ENCODE data around the gene PGBD4. TPM values are rescaled to one million over a fixed set of nuclear protein-coding genes. Genes with fewer than 3 reads are reported as not detected.

The PGBD4 gene
- total RNA-seq, 1 experiment from 2014 or later, result 2.3 TPM

GRCh38 chr15:34122771-34123183 lies 20.9 kb downstream of the PGBD4 start:
- CTCF ChIA-PET, result no interaction called here
- BruUV-seq (replicated peaks), result no TSS peak
- H3K27ac ChIP-seq (ENCODE audit: low read length), result no peak overlapping the region

GRCh38 chr15:34124651-34125050 lies 22.8 kb downstream of the PGBD4 start:
- H3K27ac ChIP-seq (ENCODE audit: low read length), result no peak overlapping the region
- TF ChIP-seq CTCF (IDR thresholded peaks at IDR 0.05), result no peak
- no peak for TF ChIP-seq SIN3A (IDR thresholded peaks at IDR 0.05; ENCODE audit: borderline replicate concordance, insufficient read depth, low read depth, low read length)
- no peak for TF ChIP-seq POLR2AphosphoS5 (IDR thresholded peaks at IDR 0.05; ENCODE audit: low read depth, low read length)
- TF ChIP-seq REST (IDR thresholded peaks at IDR 0.05; ENCODE audit: insufficient read depth in 1 of 2, low read depth in 2 of 2, low read length in 1 of 2), result no peak
- no peak for TF ChIP-seq TCF7L2 (IDR thresholded peaks at IDR 0.05; ENCODE audit: low read depth, low read length)
- no peaks in the 10 kb centered on the region for H3K4me1 ChIP-seq (ENCODE audit: control insufficient read depth, insufficient read depth, low read length)
- H3K9me3 ChIP-seq (ENCODE audit: control insufficient read depth, insufficient read depth, low read depth, low read length), result no peaks in the 10 kb centered on the region
- POLR2A ChIA-PET, result no interaction called here
- H3K27me3 ChIP-seq (ENCODE audit: control insufficient read depth, insufficient read depth, low read length), result no peaks in the 10 kb centered on the region
- no peak for DNase-seq (ENCODE audit: low read depth, low spot score)
- in situ Hi-C loops (cut with HindIII; ENCODE audit: low pct_unique_long_range_greater_than_20kb, low sequenced_read_pairs), result no loop called here
- no peak overlapping the region for H3K4me3 ChIP-seq (ENCODE audit: low read depth in 2 of 2, low read length in 2 of 2)
- ATAC-seq, result no peak
- BruUV-seq (replicated peaks), result no TSS peak
- CTCF ChIA-PET, result no interaction called here
- no peaks in the 10 kb centered on the region for H3K36me3 ChIP-seq (ENCODE audit: control insufficient read depth, insufficient read depth, low read length)
- intact Hi-C loops (cut with micrococcal nuclease; ENCODE audit: unreplicated experiment), result no loop called here

More at GRCh38 chr15:34122771-34123183, 20.9 kb downstream of the PGBD4 start:
- DNase-seq (ENCODE audit: low read depth, low spot score) (no peak), ATAC-seq (peak; percentile 46; the same call in 1 of the 2 replicates)
- intact Hi-C loops (cut with micrococcal nuclease; ENCODE audit: unreplicated experiment) (no loop called here), in situ Hi-C loops (cut with HindIII; ENCODE audit: low pct_unique_long_range_greater_than_20kb, low sequenced_read_pairs) (no loop called here)
- Histone ChIP-seq H3K4me1 (ENCODE audit: control insufficient read depth, insufficient read depth, low read length) (no peaks in the 10 kb centered on the region), H3K36me3 (ENCODE audit: control insufficient read depth, insufficient read depth, low read length) (no peaks in the 10 kb centered on the region), H3K4me3 (ENCODE audit: low read depth in 2 of 2, low read length in 2 of 2) (no peak overlapping the region), H3K27me3 (ENCODE audit: control insufficient read depth, insufficient read depth, low read length) (no peaks in the 10 kb centered on the region), H3K9me3 (ENCODE audit: control insufficient read depth, insufficient read depth, low read depth, low read length) (no peaks in the 10 kb centered on the region)
- TF ChIP-seq POLR2AphosphoS5 (IDR thresholded peaks at IDR 0.05; ENCODE audit: low read depth, low read length), result no peak
- no peak for TF ChIP-seq CTCF (IDR thresholded peaks at IDR 0.05)
- TF ChIP-seq REST (IDR thresholded peaks at IDR 0.05; ENCODE audit: insufficient read depth in 1 of 2, low read depth in 2 of 2, low read length in 1 of 2), result no peak
- POLR2A ChIA-PET, result interaction anchor here (0.5 to 0.8 kb wide), 2 partner anchors 12 to 461 kb away, joined by 6 read pairs; partner anchors contain the start of gene GOLGA8B

Measured in Panc1 (cell line).